GM12878 (cell line): ENCODE data around the gene DNAJC17. TPM values are rescaled to one million over a fixed set of nuclear protein-coding genes. Genes with fewer than 3 reads are reported as not detected.

Source experiments
- ATAC-seq: fragments of 200-7000 bp; cut with Tn5 transposase; 3 replicates; pipeline ENCODE4 v1.9.1; 2020; ENCODE audit warnings: mild to moderate bottlenecking, moderate library complexity
- BruUV-seq: library from RNA; stranded (reverse); fragments of 400-500 nt; replicated peaks from 2 replicates; lab custom pipeline; 2021; lab: Mats Ljungman, UMichigan
- CTCF ChIA-PET: fragments of 300-600 bp; sonication (Branson Sonifier 250); formaldehyde crosslinking; extraction: SDS; loops from one replicate; lab custom pipeline; 2021; ENCODE audit warnings: inconsistent platforms; lab: Yijun Ruan, JAX
- POLR2A ChIA-PET: fragments of 350-600 bp; formaldehyde crosslinking; extraction: SDS; loops from one replicate; lab custom pipeline; 2021; ENCODE audit warnings: inconsistent platforms; lab: Charles Lee
- RAD21 ChIA-PET: fragments of 300-600 bp; sonication (Branson Sonifier 250); formaldehyde crosslinking; loops from one replicate; lab custom pipeline; 2023; ENCODE audit warnings: antibody characterized with exemption; ENCODE audit not compliant: unreplicated experiment; lab: Charles Lee
- SMC1A ChIA-PET: fragments of 300-600 bp; sonication (Branson Sonifier 250); formaldehyde crosslinking; loops from one replicate; lab custom pipeline; 2023; ENCODE audit not compliant: unreplicated experiment, uncharacterized antibody; lab: Charles Lee
- DNase-seq: peaks from one replicate; pipeline ENCODE4 v3.0.0-alpha.2; 2011; ENCODE audit warnings: low read depth, low spot score
- FAIRE-seq: peaks from 3 replicates; lab custom pipeline; 2011; peaks lifted over from hg19 to GRCh38; lab: Jason Lieb, UNC
- H2AFZ ChIP-seq: 2 replicates; pipeline ENCODE4 v1.6.0; 2011; ENCODE audit warnings: low read depth, low read length, control low read depth; ENCODE audit not compliant: control insufficient read depth
- H3K27ac ChIP-seq: 2 replicates; pipeline ENCODE4 v1.5.1; 2011; ENCODE audit warnings: control low read depth; ENCODE audit not compliant: control insufficient read depth, insufficient read depth
- H3K27me3 ChIP-seq, 2 experiments: replicated peaks in 1 of 2; 2 replicates each; pipeline versions ENCODE4 v1.6.0 to v1.6.1; 2011; ENCODE audit warnings: low read length in 1 of 2; ENCODE audit not compliant: control insufficient read depth in 2 of 2, insufficient read depth in 2 of 2
- H3K36me3 ChIP-seq, 2 experiments: 2 replicates each; pipeline ENCODE4 v1.5.1; 2011; ENCODE audit warnings: low read length in 1 of 2; ENCODE audit not compliant: control insufficient read depth in 2 of 2, insufficient read depth in 2 of 2
- H3K4me1 ChIP-seq: 2 replicates; pipeline ENCODE4 v1.6.1; 2011; ENCODE audit warnings: mild to moderate bottlenecking, low read length, moderate library complexity, mixed read lengths; ENCODE audit not compliant: control insufficient read depth, insufficient read depth
- H3K4me2 ChIP-seq: 2 replicates; pipeline ENCODE4 v1.6.0; 2011; ENCODE audit warnings: control low read depth; ENCODE audit not compliant: control insufficient read depth, insufficient read depth
- H3K4me3 ChIP-seq: fragments of 200-600 bp; sonication (generic); 2 replicates; pipeline ENCODE4 v1.5.1; 2016
- H3K79me2 ChIP-seq: 2 replicates; pipeline ENCODE4 v1.6.0; 2011; ENCODE audit warnings: low read length; ENCODE audit not compliant: control insufficient read depth, insufficient read depth
- H3K9ac ChIP-seq: 2 replicates; pipeline ENCODE4 v1.8.0; 2011; ENCODE audit warnings: low read length, control low read depth, mixed read lengths; ENCODE audit not compliant: control insufficient read depth, insufficient read depth
- H3K9me3 ChIP-seq: replicated peaks from 3 replicates; pipeline ENCODE4 v1.5.1; 2011; ENCODE audit warnings: mild to moderate bottlenecking, low read length; ENCODE audit not compliant: control insufficient read depth, insufficient read depth
- H4K20me1 ChIP-seq: 2 replicates; pipeline ENCODE4 v1.6.0; 2011; ENCODE audit not compliant: control insufficient read depth, insufficient read depth
- ATF3 ChIP-seq: IDR thresholded peaks from 2 replicates; pipeline ENCODE4 v1.6.1; 2011; ENCODE audit warnings: low read depth, mild to moderate bottlenecking, low read length, moderate library complexity, borderline replicate concordance; ENCODE audit errors: extremely low read depth
- BHLHE40 ChIP-seq, 2 experiments: fragments of 450-650 bp in 1 of 2; IDR thresholded peaks; 2 replicates each; pipeline ENCODE4 v1.6.1; 2011 to 2017; ENCODE audit warnings: low read depth in 2 of 2, borderline replicate concordance in 1 of 2, improper control_type of control experiment in 1 of 2, low read length in 1 of 2, mild to moderate bottlenecking in 1 of 2
- IRF4 ChIP-seq: IDR thresholded peaks from 2 replicates; pipeline ENCODE4 v1.6.1; 2011; ENCODE audit warnings: low read depth, low read length
- NR2C1 ChIP-seq: fragments of 450-650 bp; IDR thresholded peaks from 2 replicates; pipeline ENCODE4 v1.6.1; 2017; ENCODE audit warnings: antibody characterized with exemption, mild to moderate bottlenecking, moderate library complexity
- YY1 ChIP-seq: IDR thresholded peaks from 2 replicates; pipeline ENCODE4 v1.6.1; 2011; ENCODE audit warnings: low read depth, mild to moderate bottlenecking, low read length
- ZNF207 ChIP-seq: fragments of 450-650 bp; IDR thresholded peaks from 2 replicates; pipeline ENCODE4 v1.6.1; 2014; ENCODE audit warnings: antibody characterized with exemption, mild to moderate bottlenecking, borderline replicate concordance
- WGBS: methylation state at CpG from one replicate; pipeline ENCODE4 v1.1.6; 2016; ENCODE audit warnings: low lambda C conversion rate; ENCODE audit not compliant: insufficient replicate concordance, insufficient coverage; ENCODE audit errors: missing lambda C conversion rate; 5-methylcytosine and 5-hydroxymethylcytosine counted together
- in situ Hi-C: fragments of 300-500 bp; cut with MboI; formaldehyde crosslinking; loops from 9 replicates; pipeline ENCODE4 v1.14.3; 2018; ENCODE audit warnings: mixed read lengths
- intact Hi-C: fragments of 100-400 bp; cut with micrococcal nuclease; formaldehyde crosslinking; loops from one replicate; pipeline ENCODE4 v1.14.2; 2022; ENCODE audit not compliant: unreplicated experiment
- polyA plus RNA-seq, 11 experiments: library from polyadenylated mRNA; depleted of rRNA in 4 of 11; unstranded in 6 of 11; stranded (reverse) in 5 of 11; fragments of >200 nt; fragmentation: Nextera tagmentation in 4 of 11; fragmentation: Illumina TruSeq in 1 of 11; extraction: Ambion mirVana in 4 of 11; extraction: Trizol in 1 of 11; gene quantifications; 1 replicate in 1 of 11; 2 replicates in 10 of 11; pipeline versions ENCODE4 v1.2.1 to v1.2.3, GENCODE V29; 2011 to 2016; ENCODE audit warnings: inconsistent platforms in 2 of 11, missing spikeins in 2 of 11, low read depth in 1 of 11
- total RNA-seq, 4 experiments: library from RNA; depleted of rRNA in 3 of 4; stranded (reverse); fragments of >200 nt in 3 of 4; fragmentation: Illumina TruSeq in 1 of 4; extraction: Trizol in 1 of 4; gene quantifications; 2 replicates each; pipeline versions ENCODE4 v1.2.1 to v1.2.3, GENCODE V29; 2013 to 2021

DNAJC17 gene
- total and polyA plus RNA-seq, 10 of the 15 experiments (the other 5 are each of a cell fraction or from before 2014, with no cell fraction given), result 6.1 to 62.8 (median 45.4) TPM

DNA sequence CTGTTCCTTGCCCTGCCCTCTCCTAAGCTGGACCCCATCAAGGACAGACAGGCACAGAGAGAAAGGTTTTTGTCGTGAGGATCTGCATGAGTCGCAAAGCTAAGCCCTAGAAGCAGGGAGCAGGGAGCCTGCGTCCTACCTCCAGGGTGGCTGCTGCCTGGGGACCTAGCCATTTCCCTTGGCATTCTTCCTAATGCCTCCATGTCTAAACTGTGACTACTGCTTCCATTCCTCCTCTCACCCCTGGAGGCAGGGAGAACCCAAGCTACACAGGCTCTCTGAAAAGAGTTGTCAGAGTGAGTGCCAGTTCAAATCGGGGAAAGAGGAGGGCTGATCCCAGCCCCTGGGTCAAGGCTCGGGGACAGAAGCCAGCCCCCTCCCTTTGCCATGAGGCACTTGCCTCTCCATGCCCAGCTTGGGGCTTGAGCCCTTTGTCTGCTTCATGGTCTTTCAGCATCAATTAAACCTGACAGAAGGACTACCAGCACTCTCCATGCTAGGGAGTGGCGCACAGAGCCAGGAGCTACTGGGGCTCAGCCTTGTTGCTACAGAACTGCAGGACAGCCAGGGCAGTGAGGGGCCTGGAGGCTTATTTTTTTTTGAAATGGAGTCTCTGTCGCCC is 41.0 kb downstream of the DNAJC17 start:
- H3K4me3 ChIP-seq, result no peak overlapping the region
- intact Hi-C loops (no loop called here), in situ Hi-C loops (no loop called here)
- SMC1A ChIA-PET, result interaction anchor here (1.0 to 2.8 kb wide), 2 partner anchors 16 to 128 kb away, joined by 3 to 8 read pairs; partner anchors contain the start of gene VPS18
- no peaks in the 10 kb centered on the region for H4K20me1 ChIP-seq
- no peak overlapping the region for H3K4me2 ChIP-seq
- H3K27me3 ChIP-seq, result no peaks in the 10 kb centered on the region
- no peak overlapping the region for H3K9ac ChIP-seq
- TF ChIP-seq ZNF207 (no peak), IRF4 (no peak), NR2C1 (no peak)
- no peak for DNase-seq
- peaks cover 39% of the 10 kb centered on the region for H3K4me1 ChIP-seq
- no peak overlapping the region for H3K27ac ChIP-seq
- CTCF ChIA-PET, result interaction anchor here (1.2 to 2.7 kb wide), 3 partner anchors 16 to 177 kb away, joined by 3 to 9 read pairs (median 3); no protein-coding TSS in a partner anchor
- no peak for FAIRE-seq
- RAD21 ChIA-PET, result no interaction called here
- 83% methylated on average over 7 of the region's 7 CpGs for WGBS
- no peaks in the 10 kb centered on the region for H3K9me3 ChIP-seq
- no peak for ATAC-seq
- no TSS peak for BruUV-seq
- H3K36me3 ChIP-seq, result no peaks in the 10 kb centered on the region; a peak in 2 of 4 replicates
- no peak overlapping the region for H2AFZ ChIP-seq
- POLR2A ChIA-PET, result interaction anchor here (0.6 to 2.9 kb wide), 8 partner anchors 8 to 326 kb away, joined by 3 to 13 read pairs (median 4); partner anchors contain the start of genes BAHD1 and RAD51
- no peaks in the 10 kb centered on the region for H3K79me2 ChIP-seq

- Histone ChIP-seq H3K4me1 (peaks cover 26% of the 10 kb centered on the region), H3K27ac (peak overlapping the region; percentile 22; the same call in 1 of the 2 replicates), H3K79me2 (no peaks in the 10 kb centered on the region), H3K4me3 (peak overlapping the region; percentile 78), H3K36me3 (no peaks in the 10 kb centered on the region; a peak in 2 of 4 replicates), H3K27me3 (no peaks in the 10 kb centered on the region), H3K9ac (peak overlapping the region; percentile 38), H4K20me1 (no peaks in the 10 kb centered on the region), H3K9me3 (no peaks in the 10 kb centered on the region), H3K4me2 (peak overlapping the region; percentile 85), H2AFZ (peak overlapping the region; percentile 45)
- no peak for DNase-seq
- ATAC-seq, result peak; percentile 5
- intact Hi-C loops, result no loop called here
- no TSS peak for BruUV-seq
- 22% methylated on average over 8 of the region's 8 CpGs for WGBS
- POLR2A ChIA-PET, result interaction anchor here (0.7 to 2.9 kb wide), 6 partner anchors 8 to 198 kb away, joined by 3 to 13 read pairs (median 4); partner anchors contain the start of gene RHOV
- CTCF ChIA-PET, result interaction anchor here (0.5 to 2.7 kb wide), 10 partner anchors 11 to 139 kb away, joined by 3 to 9 read pairs (median 4); no protein-coding TSS in a partner anchor
- SMC1A ChIA-PET, result interaction anchor here (0.7 to 2.8 kb wide), 11 partner anchors 8 to 200 kb away, joined by 3 to 8 read pairs (median 3); partner anchors contain the start of genes CCDC32, DNAJC17 and ZFYVE19
- TF ChIP-seq BHLHE40 (IDR thresholded peaks at IDR 0.05; ENCODE audit: borderline replicate concordance in 1 of 2, low read depth in 2 of 2, low read length in 1 of 2), result peak in 1 of 2 experiments; percentile 43; a peak in 1 of 4 replicates
- no peak for TF ChIP-seq ATF3
- peak; percentile 3; the same call in 1 of the 2 replicates for TF ChIP-seq YY1
- in situ Hi-C loops, result no loop called here
- no peak for FAIRE-seq
- RAD21 ChIA-PET, result interaction anchor here (0.8 to 1.4 kb wide), 7 partner anchors 18 to 206 kb away, joined by 3 to 4 read pairs (median 3); no protein-coding TSS in a partner anchor
These were observed 42.6 kb downstream of the DNAJC17 start for GRCh38 chr15:40764629-40765103.
